Small intestine (tissue), 7 donors: Measurements from ENCODE around the gene UNG. TPM values are rescaled to one million over a fixed set of nuclear protein-coding genes. Genes with fewer than 3 reads are reported as not detected.

Experiments
- DNase-seq, 2 donors: peaks; one replicate each; pipeline versions ENCODE4 v3.0.0 to v3.0.0-alpha.2; 2013
- FAIRE-seq: peaks from 2 replicates; lab custom pipeline; 2012; peaks lifted over from hg19 to GRCh38; lab: Jason Lieb, UNC
- H3K27ac ChIP-seq, 3 donors: one replicate each; pipeline ENCODE4 v1.5.1; 2013; ENCODE audit warnings: low read length in 2 of 3, mild to moderate bottlenecking in 2 of 3, control low read depth in 1 of 3, inconsistent platforms in 1 of 3, low read depth in 1 of 3, moderate library complexity in 1 of 3
- H3K27me3 ChIP-seq, 3 donors: one replicate each; pipeline ENCODE4 v1.6.1; 2013; ENCODE audit warnings: low read length in 3 of 3, inconsistent platforms in 1 of 3; ENCODE audit not compliant: control insufficient read depth in 3 of 3, insufficient read depth in 3 of 3
- H3K36me3 ChIP-seq, 3 donors: one replicate each; pipeline ENCODE4 v1.6.1; 2013; ENCODE audit warnings: low read length in 3 of 3, inconsistent platforms in 1 of 3, low read depth in 1 of 3, mild to moderate bottlenecking in 1 of 3, moderate library complexity in 1 of 3; ENCODE audit not compliant: control insufficient read depth in 3 of 3, insufficient read depth in 2 of 3
- H3K4me1 ChIP-seq, 3 donors: one replicate each; pipeline ENCODE4 v1.6.1; 2013; ENCODE audit warnings: low read length in 2 of 3, inconsistent platforms in 1 of 3, low read depth in 1 of 3, mild to moderate bottlenecking in 1 of 3, moderate library complexity in 1 of 3; ENCODE audit not compliant: control insufficient read depth in 3 of 3, insufficient read depth in 2 of 3
- H3K4me3 ChIP-seq, 3 donors: one replicate each; pipeline ENCODE4 v1.5.1; 2013; ENCODE audit warnings: low read length in 3 of 3, control low read depth in 1 of 3, inconsistent platforms in 1 of 3, low read depth in 1 of 3, mild to moderate bottlenecking in 1 of 3, moderate library complexity in 1 of 3
- H3K9me3 ChIP-seq, 2 donors: one replicate each; pipeline ENCODE4 v1.6.1; 2013; ENCODE audit warnings: low read depth in 1 of 2, low read length in 1 of 2; ENCODE audit not compliant: control insufficient read depth in 2 of 2, insufficient read depth in 1 of 2
- WGBS, 3 donors: extraction: QIAGEN DNeasy Blood & Tissue Kit; methylation state at CpG; one replicate each; pipeline ENCODE4 v1.1.7; 2013; 5-methylcytosine and 5-hydroxymethylcytosine counted together
- polyA plus RNA-seq, 4 donors: library from polyadenylated mRNA; stranded (reverse) in 3 of 4; unstranded in 1 of 4; fragments of 200-250 nt in 3 of 4; fragments of 120-200 nt in 1 of 4; gene quantifications; one replicate each; pipeline versions ENCODE4 v1.2.1 to v1.2.3, GENCODE V29; 2013
- donor health status: healthy with polysubstance abuse.
- donor health status: control.
- donor health status: control.
- donor health status: Bipolar disorder and iron deficiency.
- donor health status: healthy.

UNG gene
- polyA plus RNA-seq, 4 donors = 11.9 to 44.4 (median 26.7) TPM

- peak; percentile 92 to 97 for DNase-seq
- Histone ChIP-seq H3K36me3 (peaks cover 0 to 34% (median 0%) of the 10 kb centered on the region in 3 donors), H3K4me3 (peak within 1 kb of the TSS in 2 of 3 donors; percentile 52 to 63), H3K9me3 (no peaks in the 10 kb centered on the region), H3K27ac (peak within 1 kb of the TSS in 2 of 3 donors; percentile 36 to 72), H3K4me1 (peaks cover 4 to 10% (median 8%) of the 10 kb centered on the region in 3 donors), H3K27me3 (no peaks in the 10 kb centered on the region)
- FAIRE-seq = no peak
- WGBS, 3 donors = 7 to 8% (median 8%) methylated on average over 37 to 45 of the region's 45 CpGs
Observed at GRCh38 chr12:109093022-109093918, 4.1 kb upstream of the UNG start, which contains the start of gene ALKBH2. Gene ALKBH2 (minus strand): TSS chr12:109093472. CDS start chr12:109092786, 686 bp downstream.

DNA sequence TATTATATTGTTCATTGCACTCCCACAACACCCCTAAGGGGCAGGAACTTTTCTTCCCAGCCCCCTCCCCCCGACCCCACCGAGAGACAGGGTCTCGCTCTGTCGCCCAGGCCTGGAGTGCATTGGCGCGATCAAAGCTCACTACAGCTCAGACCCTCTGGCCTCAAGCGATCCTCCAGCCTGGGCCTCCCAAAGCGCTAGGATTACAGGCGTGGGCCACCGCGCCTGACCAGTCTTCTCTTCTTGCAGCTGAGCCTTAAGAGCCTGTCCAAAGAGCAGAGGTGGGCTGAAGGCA is 310 bp upstream of the UNG start:
- FAIRE-seq = no peak
- 33 to 42% (median 36%) methylated on average over 11 of the region's 11 CpGs for WGBS, 3 donors
- no peak overlapping the region for H3K27ac ChIP-seq
- no peak for DNase-seq
- no peaks in the 10 kb centered on the region for H3K9me3 ChIP-seq
- H3K4me3 ChIP-seq = peak overlapping the region in 1 of 3 donors; percentile 70
- no peaks in the 10 kb centered on the region for H3K27me3 ChIP-seq
- peaks cover 8 to 10% (median 8%) of the 10 kb centered on the region in 3 donors for H3K4me1 ChIP-seq
- H3K36me3 ChIP-seq = peaks cover 0 to 16% (median 0%) of the 10 kb centered on the region in 3 donors

DNA sequence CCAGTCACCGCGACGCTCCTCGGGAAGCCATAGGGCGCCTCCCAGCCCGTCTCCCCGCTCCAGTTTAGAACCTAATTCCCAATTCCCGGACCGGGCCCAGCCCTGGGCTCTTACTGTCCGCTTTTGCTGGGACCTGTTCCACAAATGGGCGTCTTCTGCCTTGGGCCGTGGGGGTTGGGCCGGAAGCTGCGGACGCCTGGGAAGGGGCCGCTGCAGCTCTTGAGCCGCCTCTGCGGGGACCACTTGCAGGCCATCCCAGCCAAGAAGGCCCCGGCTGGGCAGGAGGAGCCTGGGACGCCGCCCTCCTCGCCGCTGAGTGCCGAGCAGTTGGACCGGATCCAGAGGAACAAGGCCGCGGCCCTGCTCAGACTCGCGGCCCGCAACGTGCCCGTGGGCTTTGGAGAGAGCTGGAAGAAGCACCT is 797 bp downstream of the UNG start:
- FAIRE-seq (no peak), DNase-seq (peak in 1 of 2 donors; percentile 62)
- peaks cover under 1 to 5% (median 3%) of the 10 kb centered on the region in 3 donors for H3K4me1 ChIP-seq
- H3K36me3 ChIP-seq = peaks cover 0 to 24% (median 0%) of the 10 kb centered on the region in 3 donors
- WGBS, 3 donors = 0% methylated on average over 28 to 32 of the region's 32 CpGs
- no peaks in the 10 kb centered on the region for H3K9me3 ChIP-seq
- H3K27me3 ChIP-seq = no peaks in the 10 kb centered on the region
- H3K27ac ChIP-seq = peak overlapping the region; percentile 75 to 90 (median 83)
- H3K4me3 ChIP-seq = peak overlapping the region; percentile 70 to 78 (median 77)

DNA sequence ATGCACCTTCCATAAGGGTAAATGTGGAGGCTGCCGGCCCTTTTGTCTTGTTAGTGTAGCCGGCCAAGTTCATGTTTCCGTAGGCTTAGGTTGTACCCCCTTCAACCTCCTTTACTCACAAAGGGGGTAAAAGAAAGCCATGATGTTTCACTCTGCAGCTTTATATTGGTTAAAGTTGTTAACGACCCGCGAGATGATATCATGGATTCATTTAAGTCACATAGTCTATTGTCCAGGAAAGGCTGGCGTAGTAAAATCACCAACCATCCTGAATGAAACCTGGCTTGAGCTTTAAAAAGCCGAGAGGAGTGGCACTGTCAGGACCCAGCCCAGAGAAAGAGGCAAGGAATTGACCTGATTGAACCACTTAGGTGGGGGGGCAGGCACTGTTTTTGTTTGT is 1.3 kb downstream of the UNG start:
- Histone ChIP-seq H3K9me3 (no peaks in the 10 kb centered on the region), H3K4me3 (peak overlapping the region; percentile 70 to 78 (median 77)), H3K27ac (peak overlapping the region; percentile 75 to 90 (median 83)), H3K4me1 (peaks cover 0 to 5% (median 3%) of the 10 kb centered on the region in 3 donors), H3K36me3 (peaks cover 0 to 26% (median 0%) of the 10 kb centered on the region in 3 donors), H3K27me3 (no peaks in the 10 kb centered on the region)
- WGBS, 3 donors = 2 to 7% (median 5%) methylated on average over 8 of the region's 8 CpGs
- DNase-seq (no peak), FAIRE-seq (no peak)

- H3K9me3 ChIP-seq = no peaks in the 10 kb centered on the region
- 61 to 74% (median 68%) methylated on average over 12 of the region's 12 CpGs for whole genome bisulfite sequencing, 3 donors
- DNase-seq (peak in 1 of 2 donors; percentile 6), FAIRE-seq (no peak)
- peaks cover 0 to 5% (median 3%) of the 10 kb centered on the region in 3 donors for H3K4me1 ChIP-seq
- no peak overlapping the region for H3K4me3 ChIP-seq
- H3K27ac ChIP-seq = no peak overlapping the region
- no peaks in the 10 kb centered on the region for H3K27me3 ChIP-seq
- peaks cover 0 to 33% (median 0%) of the 10 kb centered on the region in 3 donors for H3K36me3 ChIP-seq
Observed at GRCh38 chr12:109099431-109100020, 2.1 kb downstream of the UNG start.

DNA sequence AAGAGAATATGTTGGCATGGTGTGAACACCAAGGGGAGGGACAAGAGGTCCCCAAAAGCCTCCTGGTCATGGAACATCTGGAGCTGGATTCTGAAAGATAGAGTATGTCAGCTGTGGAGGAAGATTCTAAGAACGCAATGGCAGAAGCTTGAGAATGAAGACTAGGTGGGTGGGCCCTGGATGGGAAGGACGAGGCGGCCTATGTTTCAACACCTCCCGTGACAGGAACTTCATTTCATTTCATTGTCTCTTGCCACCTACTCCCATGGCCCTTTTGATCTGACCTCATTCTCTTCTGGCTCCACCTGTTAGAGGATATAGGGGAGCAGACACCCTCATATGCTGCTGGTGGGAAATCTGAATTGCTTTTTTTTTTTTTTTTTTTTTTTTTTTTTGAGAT is 3.3 kb downstream of the UNG start:
- Histone ChIP-seq H3K9me3 (no peaks in the 10 kb centered on the region), H3K27ac (no peak overlapping the region), H3K4me3 (no peak overlapping the region), H3K27me3 (no peaks in the 10 kb centered on the region), H3K4me1 (peaks cover 0 to 5% (median 3%) of the 10 kb centered on the region in 3 donors), H3K36me3 (peaks cover 0 to 39% (median 0%) of the 10 kb centered on the region in 3 donors)
- WGBS, 3 donors = 85 to 96% (median 89%) methylated on average over 4 of the region's 4 CpGs
- no peak for FAIRE-seq
- DNase-seq = no peak

DNA sequence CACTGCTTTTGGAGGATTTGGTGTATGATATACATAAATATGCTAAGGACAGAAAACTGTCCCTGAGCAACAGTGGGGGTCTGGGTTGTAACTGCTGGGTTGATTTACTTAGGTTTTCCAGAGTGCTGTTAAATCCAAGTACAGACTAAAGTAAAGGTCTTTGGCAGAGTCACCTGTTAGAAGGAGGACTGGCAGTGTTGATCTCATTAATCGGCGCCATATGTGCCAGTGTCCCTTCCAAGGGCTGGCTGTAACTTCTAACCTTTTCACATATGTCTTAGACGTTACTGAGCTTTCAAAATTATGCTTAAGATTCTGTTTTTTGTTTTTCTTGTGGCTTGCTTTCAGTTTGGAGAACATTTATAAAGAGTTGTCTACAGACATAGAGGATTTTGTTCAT is 5.1 kb downstream of the UNG start:
- Histone ChIP-seq H3K9me3 (no peaks in the 10 kb centered on the region), H3K36me3 (peaks cover 0 to 51% (median 0%) of the 10 kb centered on the region in 3 donors), H3K27me3 (no peaks in the 10 kb centered on the region), H3K4me3 (no peak overlapping the region), H3K4me1 (peaks cover 0 to 5% (median 0%) of the 10 kb centered on the region in 3 donors), H3K27ac (no peak overlapping the region)
- DNase-seq (no peak), FAIRE-seq (no peak)
- WGBS, 3 donors = 89 to 94% (median 93%) methylated on average over 3 of the region's 3 CpGs

DNA sequence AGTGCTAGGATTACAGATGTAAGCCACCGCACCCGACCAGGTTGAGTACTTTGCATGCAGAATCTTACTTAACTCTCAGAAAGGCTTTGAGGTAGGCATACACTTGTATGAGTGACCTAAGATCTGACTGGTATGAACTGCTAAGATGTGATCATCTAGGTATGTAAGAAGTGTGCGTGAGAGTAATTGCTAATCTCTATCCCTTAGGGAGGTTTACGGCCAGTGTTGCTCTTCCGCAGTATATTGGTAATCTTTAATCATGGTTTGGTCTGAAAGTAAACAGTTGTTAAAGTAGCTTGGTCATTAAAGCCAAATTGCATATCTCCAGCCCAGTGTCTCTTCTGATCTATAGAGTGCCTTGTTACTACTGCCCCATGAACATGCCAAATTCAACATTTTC is 7.8 kb downstream of the UNG start:
- Histone ChIP-seq H3K4me1 (no peaks in the 10 kb centered on the region), H3K4me3 (no peak overlapping the region), H3K9me3 (no peaks in the 10 kb centered on the region), H3K27me3 (no peaks in the 10 kb centered on the region), H3K36me3 (peaks cover 0 to 61% (median 0%) of the 10 kb centered on the region in 3 donors), H3K27ac (no peak overlapping the region)
- FAIRE-seq = no peak
- no peak for DNase-seq
- WGBS, 3 donors = 72 to 79% (median 78%) methylated on average over 5 of the region's 5 CpGs
